ENCODE data around the gene ICA1. TPM values are rescaled to one million over a fixed set of nuclear protein-coding genes. Genes with fewer than 3 reads are reported as not detected.

Gene ICA1
- total RNA-seq, 6 donors from 2014 or later: 19.3 to 85.4 (median 44.6) TPM

- no peaks in the 10 kb centered on the region for H3K27me3 ChIP-seq
- TF ChIP-seq POLR2AphosphoS5 (IDR thresholded peaks at IDR 0.05): no peak
- ATAC-seq (ENCODE audit: low FRiP score in 2 of 2) (no peak), DNase-seq (no peak)
- H3K9me3 ChIP-seq: no peaks in the 10 kb centered on the region
- H3K4me1 ChIP-seq: peaks cover 0 to 13% (median 9%) of the 10 kb centered on the region in 4 donors
- no peak overlapping the region for H3K27ac ChIP-seq
- peaks cover 0 to 6% (median 3%) of the 10 kb centered on the region in 4 donors for H3K36me3 ChIP-seq
- H3K4me3 ChIP-seq: no peak overlapping the region
- WGBS, 2 donors: 56 to 69% methylated on average over 8 of the region's 8 CpGs
These were observed 115.1 kb downstream of the ICA1 start for GRCh38 chr7:8146788-8147413.

- ATAC-seq (ENCODE audit: low FRiP score in 2 of 2) (no peak), DNase-seq (no peak)
- no peaks in the 10 kb centered on the region for H3K27me3 ChIP-seq
- TF ChIP-seq POLR2A (IDR thresholded peaks at IDR 0.05) (no peak), EP300 (IDR thresholded peaks at IDR 0.05) (no peak), CTCF (IDR thresholded peaks at IDR 0.05) (no peak), POLR2AphosphoS5 (IDR thresholded peaks at IDR 0.05) (no peak)
- no peaks in the 10 kb centered on the region for H3K9me3 ChIP-seq
- WGBS, 2 donors: 68 to 81% methylated on average over 12 of the region's 12 CpGs
- H3K4me3 ChIP-seq: no peak overlapping the region
- peaks cover 0 to 6% (median 3%) of the 10 kb centered on the region in 4 donors for H3K36me3 ChIP-seq
- H3K27ac ChIP-seq: no peak overlapping the region
- H3K4me1 ChIP-seq: peaks cover 0 to 13% (median 9%) of the 10 kb centered on the region in 4 donors
These were observed 115.7 kb downstream of the ICA1 start for GRCh38 chr7:8146106-8146787.

GRCh38 chr7:8144856-8145255 lies 117.1 kb downstream of the ICA1 start:
- Histone ChIP-seq H3K4me3 (no peak overlapping the region), H3K27ac (no peak overlapping the region), H3K27me3 (no peaks in the 10 kb centered on the region), H3K4me1 (peaks cover 0 to 12% (median 9%) of the 10 kb centered on the region in 4 donors), H3K36me3 (peaks cover 0 to 15% (median 3%) of the 10 kb centered on the region in 4 donors), H3K9me3 (no peaks in the 10 kb centered on the region)
- TF ChIP-seq POLR2A (IDR thresholded peaks at IDR 0.05) (no peak), CTCF (IDR thresholded peaks at IDR 0.05) (no peak), EP300 (IDR thresholded peaks at IDR 0.05) (no peak), POLR2AphosphoS5 (IDR thresholded peaks at IDR 0.05) (no peak)
- DNase-seq (no peak), ATAC-seq (ENCODE audit: low FRiP score in 2 of 2) (no peak)
- WGBS, 2 donors: 88 to 95% methylated on average over 4 of the region's 4 CpGs

- 71 to 75% methylated on average over 6 of the region's 6 CpGs for WGBS, 2 donors
- Histone ChIP-seq H3K4me3 (no peak overlapping the region), H3K27ac (no peak overlapping the region)
These were observed 118.7 kb downstream of the ICA1 start for GRCh38 chr7:8143151-8143874.

More at GRCh38 chr7:8143151-8143874, 118.7 kb downstream of the ICA1 start:
- ATAC-seq (ENCODE audit: low FRiP score in 2 of 2) (no peak), DNase-seq (no peak)
- Histone ChIP-seq H3K27me3 (no peaks in the 10 kb centered on the region), H3K4me1 (no peaks in the 10 kb centered on the region), H3K36me3 (peaks cover 0 to 15% (median 3%) of the 10 kb centered on the region in 4 donors), H3K9me3 (no peaks in the 10 kb centered on the region)
- TF ChIP-seq EP300 (IDR thresholded peaks at IDR 0.05) (no peak), POLR2A (IDR thresholded peaks at IDR 0.05) (no peak), CTCF (IDR thresholded peaks at IDR 0.05) (no peak), POLR2AphosphoS5 (IDR thresholded peaks at IDR 0.05) (no peak)
